Activated naive CD8-positive, alpha-beta T cell (primary cell): ENCODE results near the gene HSPB9.

Source experiments
- H3K27ac Mint-ChIP-seq: one replicate; pipeline ENCODE4 v1.8.0; 2021; ENCODE audit warnings: mixed read lengths
- H3K27me3 Mint-ChIP-seq: one replicate; pipeline ENCODE4 v1.8.0; 2021; ENCODE audit warnings: mixed read lengths
- H3K36me3 Mint-ChIP-seq: one replicate; pipeline ENCODE4 v1.8.0; 2021; ENCODE audit warnings: mixed read lengths
- H3K4me1 Mint-ChIP-seq: one replicate; pipeline ENCODE4 v1.8.0; 2021; ENCODE audit warnings: low read depth, mixed read lengths
- H3K4me3 Mint-ChIP-seq: one replicate; pipeline ENCODE4 v1.8.0; 2021; ENCODE audit warnings: mild to moderate bottlenecking, mixed read lengths
- H3K9me3 Mint-ChIP-seq: one replicate; pipeline ENCODE4 v1.8.0; 2021; ENCODE audit warnings: low read depth, mixed read lengths

The HSPB9 gene

GRCh38 chr17:42166196-42166763 is 43.7 kb downstream of the HSPB9 start:
- no peaks in the 10 kb centered on the region for H3K9me3 Mint-ChIP-seq
- no peaks in the 10 kb centered on the region for H3K36me3 Mint-ChIP-seq
- no peaks in the 10 kb centered on the region for H3K27me3 Mint-ChIP-seq
- H3K27ac Mint-ChIP-seq, result no peak overlapping the region
- H3K4me1 Mint-ChIP-seq, result no peaks in the 10 kb centered on the region
- no peak overlapping the region for H3K4me3 Mint-ChIP-seq

- no peak overlapping the region for H3K27ac Mint-ChIP-seq
- H3K9me3 Mint-ChIP-seq, result no peaks in the 10 kb centered on the region
- no peaks in the 10 kb centered on the region for H3K27me3 Mint-ChIP-seq
- no peaks in the 10 kb centered on the region for H3K4me1 Mint-ChIP-seq
- no peak overlapping the region for H3K4me3 Mint-ChIP-seq
- H3K36me3 Mint-ChIP-seq, result no peaks in the 10 kb centered on the region
These were observed 45.2 kb downstream of the HSPB9 start for GRCh38 chr17:42167807-42168206.

GRCh38 chr17:42169351-42169750 is 46.7 kb downstream of the HSPB9 start:
- H3K4me1 Mint-ChIP-seq, result no peaks in the 10 kb centered on the region
- no peaks in the 10 kb centered on the region for H3K27me3 Mint-ChIP-seq
- no peak overlapping the region for H3K27ac Mint-ChIP-seq
- no peaks in the 10 kb centered on the region for H3K9me3 Mint-ChIP-seq
- no peak overlapping the region for H3K4me3 Mint-ChIP-seq
- no peaks in the 10 kb centered on the region for H3K36me3 Mint-ChIP-seq

GRCh38 chr17:42171831-42172230 is 49.2 kb downstream of the HSPB9 start:
- no peak overlapping the region for H3K27ac Mint-ChIP-seq
- no peaks in the 10 kb centered on the region for H3K36me3 Mint-ChIP-seq
- H3K4me1 Mint-ChIP-seq, result no peaks in the 10 kb centered on the region
- no peaks in the 10 kb centered on the region for H3K27me3 Mint-ChIP-seq
- no peaks in the 10 kb centered on the region for H3K9me3 Mint-ChIP-seq
- H3K4me3 Mint-ChIP-seq, result no peak overlapping the region
